Spleen (tissue), 11 donors: Measurements from ENCODE around the gene CBLL2. TPM values are rescaled to one million over a fixed set of nuclear protein-coding genes. Genes with fewer than 3 reads are reported as not detected.
"Not testable (repeated sequence)": the region's sequence is repeated elsewhere in the genome, so short reads cannot be mapped to it uniquely, and the experiment has no call there.

Source experiments
- DNase-seq: peaks from one replicate; pipeline ENCODE4 v3.0.0-alpha.2; 2020
- H3K27ac ChIP-seq, 8 donors: fragments of 200-600 bp; sonication (generic) in 7 of 8; 1 replicate in 4 of 8; 2 replicates in 4 of 8; pipeline versions ENCODE4 v1.5.0 to v1.8.0; 2016 to 2021; ENCODE audit warnings: inconsistent platforms in 4 of 8, mild to moderate bottlenecking in 4 of 8, moderate library complexity in 1 of 8
- H3K27me3 ChIP-seq, 7 donors: fragments of 200-600 bp; sonication (generic) in 6 of 7; replicated peaks in 1 of 7; 1 replicate in 4 of 7; 2 replicates in 3 of 7; pipeline versions ENCODE4 v1.5.0 to v1.8.0; 2016 to 2021; ENCODE audit warnings: inconsistent platforms in 3 of 7, mild to moderate bottlenecking in 1 of 7
- H3K36me3 ChIP-seq, 6 donors: fragments of 200-600 bp; sonication (generic) in 5 of 6; 1 replicate in 4 of 6; 2 replicates in 2 of 6; pipeline versions ENCODE4 v1.5.0 to v1.8.0; 2016 to 2021; ENCODE audit warnings: inconsistent platforms in 2 of 6
- H3K4me1 ChIP-seq, 6 donors: fragments of 200-600 bp; sonication (generic) in 5 of 6; 1 replicate in 3 of 6; 2 replicates in 3 of 6; pipeline versions ENCODE4 v1.5.0 to v1.8.0; 2016 to 2021; ENCODE audit warnings: inconsistent platforms in 3 of 6
- H3K4me3 ChIP-seq, 8 donors: fragments of 200-600 bp; sonication (generic) in 7 of 8; 1 replicate in 4 of 8; 2 replicates in 4 of 8; pipeline versions ENCODE4 v1.5.0 to v1.8.0; 2016 to 2021; ENCODE audit warnings: inconsistent platforms in 4 of 8, mild to moderate bottlenecking in 4 of 8, moderate library complexity in 2 of 8
- H3K9me3 ChIP-seq, 8 donors: fragments of 200-600 bp; sonication (generic) in 7 of 8; 1 replicate in 4 of 8; 2 replicates in 4 of 8; pipeline versions ENCODE4 v1.5.0 to v1.8.0; 2016 to 2021; ENCODE audit warnings: inconsistent platforms in 4 of 8
- POLR2A ChIP-seq, 3 donors: fragments of 450-650 bp; IDR thresholded peaks; one replicate each; pipeline ENCODE4 v1.5.1; 2017; ENCODE audit warnings: antibody characterized with exemption in 3 of 3, mild to moderate bottlenecking in 1 of 3
- POLR2AphosphoS5 ChIP-seq, 3 donors: sonication (generic); formaldehyde crosslinking; IDR thresholded peaks; one replicate each; pipeline ENCODE4 v1.5.1; 2017; ENCODE audit warnings: antibody characterized with exemption in 3 of 3
- WGBS, 5 donors: extraction: QIAGEN DNeasy Blood & Tissue Kit in 3 of 5; methylation state at CpG; one replicate each; pipeline versions ENCODE4 v1.1.5 to v1.1.7; 2013 to 2018; 5-methylcytosine and 5-hydroxymethylcytosine counted together
- intact Hi-C: fragments of 100-400 bp; cut with DNase I; formaldehyde crosslinking; loops from one replicate; pipeline ENCODE4 v1.15.0; 2023; ENCODE audit warnings: low total_unique reads
- polyA plus RNA-seq, 3 donors: library from polyadenylated mRNA; stranded (reverse); fragments of 200-250 nt; gene quantifications; one replicate each; pipeline ENCODE4 v1.2.1, GENCODE V29; 2013
- total RNA-seq, 7 donors: library from RNA; depleted of rRNA in 3 of 7; stranded (reverse); fragments of >200 nt in 3 of 7; fragmentation: NEBNext Ultra II Directional in 4 of 7; extraction: Animal tissue kit (Norgen Biotek cat#: 25700) in 4 of 7; gene quantifications; one replicate each; pipeline versions ENCODE4 v1.1.0 to v1.2.1, GENCODE V29; 2016 to 2021
- TF ChIP-seq, protein P1 (sequence below), 11 experiments: fragments of 200-600 bp in 7 of 11; fragments of 450-650 bp in 4 of 11; sonication (generic) in 4 of 11; IDR thresholded peaks in 8 of 11; conservative IDR thresholded peaks in 3 of 11; 1 replicate in 7 of 11; 2 replicates in 4 of 11; pipeline versions ENCODE4 v1.4.0 to v1.8.0; 2016 to 2021; ENCODE audit warnings: antibody characterized with exemption in 11 of 11, inconsistent platforms in 4 of 11, mild to moderate bottlenecking in 1 of 11
- donor health status: healthy with polysubstance abuse.
- donor health status: DM: no; HTN: no; CAD: no; lungs with moderate emphysema.
- donor health status: DM: no; HTN: no; CAD: no.
- donor health status: Bipolar disorder and iron deficiency.
- donor health status: healthy.
- donor health status: DM: no; HTN: no; CAD: no.
- donor health status: DM: yes; HTN: yes; CAD: no.

CBLL2 gene
- total and polyA plus RNA-seq, 10 donors, result not detected

DNA sequence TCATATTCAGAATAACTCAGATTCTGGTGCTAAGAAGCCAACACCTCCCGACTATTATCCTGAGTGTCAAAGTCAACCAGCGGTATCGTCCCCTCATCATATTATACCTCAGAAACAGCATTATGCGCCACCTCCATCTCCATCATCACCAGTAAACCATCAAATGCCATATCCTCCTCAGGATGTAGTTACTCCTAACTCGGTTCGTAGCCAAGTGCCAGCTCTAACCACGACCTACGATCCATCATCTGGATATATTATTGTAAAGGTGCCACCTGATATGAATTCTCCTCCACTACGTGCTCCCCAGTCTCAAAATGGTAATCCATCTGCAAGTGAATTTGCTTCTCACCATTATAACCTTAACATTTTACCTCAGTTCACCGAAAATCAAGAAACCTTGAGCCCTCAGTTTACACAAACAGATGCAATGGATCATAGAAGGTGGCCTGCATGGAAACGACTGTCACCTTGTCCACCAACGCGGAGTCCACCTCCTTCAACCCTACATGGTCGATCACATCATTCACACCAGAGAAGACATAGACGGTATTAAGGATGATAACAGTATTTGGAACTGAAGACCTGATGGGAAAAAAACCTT lies 1.1 kb downstream of the CBLL2 start:
- Histone ChIP-seq H3K27ac (no peak overlapping the region), H3K36me3 (no peaks in the 10 kb centered on the region), H3K4me3 (no peak overlapping the region), H3K4me1 (no peaks in the 10 kb centered on the region), H3K9me3 (no peaks in the 10 kb centered on the region), H3K27me3 (no peaks in the 10 kb centered on the region)
- 85 to 93% (median 90%) methylated on average over 15 of the region's 15 CpGs for WGBS, 5 donors
- DNase-seq, result no peak
- intact Hi-C loops, result no loop called here
- TF ChIP-seq POLR2A (IDR thresholded peaks at IDR 0.05) (no peak), POLR2AphosphoS5 (IDR thresholded peaks at IDR 0.05) (no peak)
- TF ChIP-seq, protein P1, sequence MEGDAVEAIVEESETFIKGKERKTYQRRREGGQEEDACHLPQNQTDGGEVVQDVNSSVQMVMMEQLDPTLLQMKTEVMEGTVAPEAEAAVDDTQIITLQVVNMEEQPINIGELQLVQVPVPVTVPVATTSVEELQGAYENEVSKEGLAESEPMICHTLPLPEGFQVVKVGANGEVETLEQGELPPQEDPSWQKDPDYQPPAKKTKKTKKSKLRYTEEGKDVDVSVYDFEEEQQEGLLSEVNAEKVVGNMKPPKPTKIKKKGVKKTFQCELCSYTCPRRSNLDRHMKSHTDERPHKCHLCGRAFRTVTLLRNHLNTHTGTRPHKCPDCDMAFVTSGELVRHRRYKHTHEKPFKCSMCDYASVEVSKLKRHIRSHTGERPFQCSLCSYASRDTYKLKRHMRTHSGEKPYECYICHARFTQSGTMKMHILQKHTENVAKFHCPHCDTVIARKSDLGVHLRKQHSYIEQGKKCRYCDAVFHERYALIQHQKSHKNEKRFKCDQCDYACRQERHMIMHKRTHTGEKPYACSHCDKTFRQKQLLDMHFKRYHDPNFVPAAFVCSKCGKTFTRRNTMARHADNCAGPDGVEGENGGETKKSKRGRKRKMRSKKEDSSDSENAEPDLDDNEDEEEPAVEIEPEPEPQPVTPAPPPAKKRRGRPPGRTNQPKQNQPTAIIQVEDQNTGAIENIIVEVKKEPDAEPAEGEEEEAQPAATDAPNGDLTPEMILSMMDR (IDR thresholded peaks at IDR 0.05 in 8 of 11, conservative IDR thresholded peaks at IDR 0.05 in 3 of 11), result no peak

DNA sequence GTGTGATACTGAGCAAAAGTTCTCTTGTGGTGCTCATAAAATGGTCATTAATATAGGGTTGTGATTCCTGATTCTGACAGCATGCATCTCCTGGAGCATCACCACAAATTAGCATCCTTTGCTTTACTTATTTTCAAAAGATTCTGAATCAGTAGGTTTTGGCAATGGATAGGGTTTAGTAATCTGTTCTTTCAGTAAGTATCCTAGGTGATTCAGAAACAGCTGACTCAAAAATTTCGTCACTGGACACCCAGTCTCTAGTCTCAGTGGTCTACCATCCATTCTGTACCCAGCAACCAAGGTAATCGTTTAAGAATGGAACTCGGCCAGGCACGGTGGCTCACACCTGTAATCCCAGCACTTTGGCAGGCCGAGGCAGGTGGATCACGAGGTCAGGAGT lies 4.1 kb downstream of the CBLL2 start:
- TF ChIP-seq POLR2AphosphoS5 (IDR thresholded peaks at IDR 0.05) (no peak), POLR2A (IDR thresholded peaks at IDR 0.05) (no peak)
- TF ChIP-seq, protein P1 (IDR thresholded peaks at IDR 0.05 in 8 of 11, conservative IDR thresholded peaks at IDR 0.05 in 3 of 11), result no peak
- no peak overlapping the region for H3K27ac ChIP-seq
- no peaks in the 10 kb centered on the region for H3K9me3 ChIP-seq
- H3K4me3 ChIP-seq, result no peak overlapping the region
- no peaks in the 10 kb centered on the region for H3K27me3 ChIP-seq
- WGBS, 5 donors, result 74 to 89% (median 86%) methylated on average over 6 of the region's 6 CpGs
- DNase-seq, result no peak
- no peaks in the 10 kb centered on the region for H3K36me3 ChIP-seq
- no peaks in the 10 kb centered on the region for H3K4me1 ChIP-seq
- intact Hi-C loops, result no loop called here

DNA sequence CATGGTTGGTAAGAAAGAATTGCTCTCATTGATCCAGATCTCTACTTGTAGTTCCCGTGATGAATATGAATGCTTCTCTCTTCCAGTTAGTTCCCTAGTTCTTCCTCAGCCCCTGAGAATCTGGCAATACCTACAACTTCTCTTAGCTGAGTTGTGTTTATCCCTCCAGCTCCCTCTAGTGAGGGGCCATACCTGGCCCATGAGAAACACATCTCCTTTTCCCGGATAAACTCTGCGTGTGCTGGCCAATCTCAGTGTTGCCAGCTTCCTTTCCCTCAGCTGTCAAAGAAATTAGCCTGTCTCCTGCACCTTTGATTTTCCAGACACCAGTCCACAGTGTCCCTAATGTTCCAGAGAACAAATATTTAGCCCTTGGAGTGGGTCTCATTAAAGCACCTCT lies 5.7 kb downstream of the CBLL2 start:
- H3K27ac ChIP-seq, result no peak overlapping the region
- no peaks in the 10 kb centered on the region for H3K27me3 ChIP-seq
- H3K36me3 ChIP-seq, result no peaks in the 10 kb centered on the region
- no peak for DNase-seq
- TF ChIP-seq POLR2A (IDR thresholded peaks at IDR 0.05) (no peak), POLR2AphosphoS5 (IDR thresholded peaks at IDR 0.05) (no peak)
- TF ChIP-seq, protein P1 (IDR thresholded peaks at IDR 0.05 in 8 of 11, conservative IDR thresholded peaks at IDR 0.05 in 3 of 11), result no peak
- no peaks in the 10 kb centered on the region for H3K9me3 ChIP-seq
- WGBS, 5 donors, result 41 to 73% (median 66%) methylated on average over 3 of the region's 3 CpGs
- no peak overlapping the region for H3K4me3 ChIP-seq
- no peaks in the 10 kb centered on the region for H3K4me1 ChIP-seq
- intact Hi-C loops, result no loop called here

DNA sequence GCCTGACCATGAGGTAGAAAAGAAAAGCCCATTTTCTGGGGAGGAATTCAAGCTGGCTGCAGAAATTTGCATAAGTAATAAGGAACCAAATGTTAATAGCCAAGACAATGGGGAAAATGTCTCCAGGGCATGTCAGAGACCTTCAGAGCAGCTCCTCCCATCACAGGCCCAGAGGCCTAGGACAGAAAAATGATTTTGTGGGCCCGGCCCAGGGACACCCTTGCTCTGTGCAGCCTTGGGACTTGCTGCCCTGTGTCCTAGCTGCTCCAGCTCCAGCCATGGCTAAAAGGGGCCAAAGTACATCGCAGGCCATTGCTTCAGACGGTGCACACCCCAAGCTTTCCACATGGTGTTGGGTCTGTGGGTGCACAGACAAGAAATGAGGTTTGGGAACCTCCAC lies 16.5 kb downstream of the CBLL2 start:
- H3K9me3 ChIP-seq, H3K4me1 ChIP-seq, H3K27ac ChIP-seq, H3K36me3 ChIP-seq, DNase-seq, H3K4me3 ChIP-seq, intact Hi-C loops, H3K27me3 ChIP-seq: not testable (repeated sequence)
- 67 to 100% (median 87%) methylated on average over 1 to 3 of the region's 3 CpGs for WGBS, 5 donors

DNA sequence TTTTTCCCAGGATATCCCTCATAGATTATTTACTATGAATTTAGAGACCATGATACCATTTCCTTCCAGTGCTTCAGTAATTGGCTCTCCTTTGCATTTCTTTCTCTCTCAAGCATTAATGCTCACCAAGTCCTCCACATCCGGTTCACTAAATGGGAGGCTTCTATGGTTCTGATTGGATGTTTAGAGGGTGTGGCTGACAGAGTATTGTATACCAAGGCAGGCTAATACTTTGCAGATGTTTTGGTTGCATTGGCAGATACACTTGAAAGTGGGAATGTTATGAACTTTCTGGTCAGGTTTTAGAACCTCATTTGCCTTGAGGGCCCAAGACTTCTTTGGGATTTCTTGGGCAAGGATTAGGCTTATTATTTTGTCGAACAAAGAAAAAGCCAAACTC lies 24.2 kb downstream of the CBLL2 start:
- intact Hi-C loops, result no loop called here

More for the DNA sequence above, 24.2 kb downstream of the CBLL2 start:
- no peak for DNase-seq
- 83 to 98% (median 86%) methylated on average over 2 of the region's 2 CpGs for WGBS, 5 donors
- Histone ChIP-seq H3K4me1 (no peaks in the 10 kb centered on the region), H3K27me3 (no peaks in the 10 kb centered on the region), H3K9me3 (no peaks in the 10 kb centered on the region), H3K4me3 (no peak overlapping the region), H3K27ac (no peak overlapping the region), H3K36me3 (no peaks in the 10 kb centered on the region)
- TF ChIP-seq, protein P1 (IDR thresholded peaks at IDR 0.05 in 8 of 11, conservative IDR thresholded peaks at IDR 0.05 in 3 of 11), result no peak
- TF ChIP-seq POLR2AphosphoS5 (IDR thresholded peaks at IDR 0.05) (no peak), POLR2A (IDR thresholded peaks at IDR 0.05) (no peak)
